ENCODE results near the gene TSHZ2.

DNA sequence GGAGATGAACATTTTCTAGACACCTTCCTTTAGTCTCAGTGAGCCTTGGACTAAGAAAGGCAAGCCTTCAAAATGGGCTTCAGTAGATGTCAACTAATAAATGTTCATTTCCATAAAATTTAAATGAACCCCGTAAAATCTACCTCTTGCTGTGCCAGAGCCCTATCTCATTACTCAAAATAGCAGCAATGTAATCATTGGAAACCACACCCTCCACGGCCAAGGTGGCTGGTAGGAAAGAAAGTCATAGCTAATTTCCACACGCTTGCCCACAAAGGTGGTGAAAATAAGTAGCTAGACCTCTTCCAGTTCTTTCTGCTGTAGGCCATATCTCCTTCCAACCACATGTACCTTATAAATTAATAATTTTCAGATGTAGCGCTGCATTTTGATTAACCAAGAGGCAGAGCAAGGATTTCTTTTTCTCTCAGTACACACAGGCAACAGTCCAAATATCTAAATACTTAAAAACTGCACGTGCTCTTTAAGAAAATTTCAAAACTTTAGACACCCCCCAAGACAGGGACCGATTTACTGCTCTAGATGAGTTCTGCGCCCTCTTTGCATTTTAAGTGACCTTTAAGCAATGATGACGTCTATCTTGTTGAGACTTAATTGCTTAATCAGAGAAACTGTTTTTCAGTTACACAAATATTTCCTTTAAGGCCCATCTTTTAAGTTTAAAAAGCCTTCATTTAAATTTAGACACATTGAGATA lies 330.7 kb downstream of the TSHZ2 start:
- TF ChIP-seq GRHL2 (CRISPR knock-in tag; IDR thresholded peaks at IDR 0.05; ENCODE audit: insufficient replicate concordance, severe bottlenecking) (no peak), ZBTB21 (CRISPR knock-in tag; IDR thresholded peaks at IDR 0.05; ENCODE audit: borderline replicate concordance) (no peak)
- TF ChIP-seq, protein P1, sequence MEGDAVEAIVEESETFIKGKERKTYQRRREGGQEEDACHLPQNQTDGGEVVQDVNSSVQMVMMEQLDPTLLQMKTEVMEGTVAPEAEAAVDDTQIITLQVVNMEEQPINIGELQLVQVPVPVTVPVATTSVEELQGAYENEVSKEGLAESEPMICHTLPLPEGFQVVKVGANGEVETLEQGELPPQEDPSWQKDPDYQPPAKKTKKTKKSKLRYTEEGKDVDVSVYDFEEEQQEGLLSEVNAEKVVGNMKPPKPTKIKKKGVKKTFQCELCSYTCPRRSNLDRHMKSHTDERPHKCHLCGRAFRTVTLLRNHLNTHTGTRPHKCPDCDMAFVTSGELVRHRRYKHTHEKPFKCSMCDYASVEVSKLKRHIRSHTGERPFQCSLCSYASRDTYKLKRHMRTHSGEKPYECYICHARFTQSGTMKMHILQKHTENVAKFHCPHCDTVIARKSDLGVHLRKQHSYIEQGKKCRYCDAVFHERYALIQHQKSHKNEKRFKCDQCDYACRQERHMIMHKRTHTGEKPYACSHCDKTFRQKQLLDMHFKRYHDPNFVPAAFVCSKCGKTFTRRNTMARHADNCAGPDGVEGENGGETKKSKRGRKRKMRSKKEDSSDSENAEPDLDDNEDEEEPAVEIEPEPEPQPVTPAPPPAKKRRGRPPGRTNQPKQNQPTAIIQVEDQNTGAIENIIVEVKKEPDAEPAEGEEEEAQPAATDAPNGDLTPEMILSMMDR (IDR thresholded peaks at IDR 0.05) = no peak
- TF ChIP-seq, protein P2, sequence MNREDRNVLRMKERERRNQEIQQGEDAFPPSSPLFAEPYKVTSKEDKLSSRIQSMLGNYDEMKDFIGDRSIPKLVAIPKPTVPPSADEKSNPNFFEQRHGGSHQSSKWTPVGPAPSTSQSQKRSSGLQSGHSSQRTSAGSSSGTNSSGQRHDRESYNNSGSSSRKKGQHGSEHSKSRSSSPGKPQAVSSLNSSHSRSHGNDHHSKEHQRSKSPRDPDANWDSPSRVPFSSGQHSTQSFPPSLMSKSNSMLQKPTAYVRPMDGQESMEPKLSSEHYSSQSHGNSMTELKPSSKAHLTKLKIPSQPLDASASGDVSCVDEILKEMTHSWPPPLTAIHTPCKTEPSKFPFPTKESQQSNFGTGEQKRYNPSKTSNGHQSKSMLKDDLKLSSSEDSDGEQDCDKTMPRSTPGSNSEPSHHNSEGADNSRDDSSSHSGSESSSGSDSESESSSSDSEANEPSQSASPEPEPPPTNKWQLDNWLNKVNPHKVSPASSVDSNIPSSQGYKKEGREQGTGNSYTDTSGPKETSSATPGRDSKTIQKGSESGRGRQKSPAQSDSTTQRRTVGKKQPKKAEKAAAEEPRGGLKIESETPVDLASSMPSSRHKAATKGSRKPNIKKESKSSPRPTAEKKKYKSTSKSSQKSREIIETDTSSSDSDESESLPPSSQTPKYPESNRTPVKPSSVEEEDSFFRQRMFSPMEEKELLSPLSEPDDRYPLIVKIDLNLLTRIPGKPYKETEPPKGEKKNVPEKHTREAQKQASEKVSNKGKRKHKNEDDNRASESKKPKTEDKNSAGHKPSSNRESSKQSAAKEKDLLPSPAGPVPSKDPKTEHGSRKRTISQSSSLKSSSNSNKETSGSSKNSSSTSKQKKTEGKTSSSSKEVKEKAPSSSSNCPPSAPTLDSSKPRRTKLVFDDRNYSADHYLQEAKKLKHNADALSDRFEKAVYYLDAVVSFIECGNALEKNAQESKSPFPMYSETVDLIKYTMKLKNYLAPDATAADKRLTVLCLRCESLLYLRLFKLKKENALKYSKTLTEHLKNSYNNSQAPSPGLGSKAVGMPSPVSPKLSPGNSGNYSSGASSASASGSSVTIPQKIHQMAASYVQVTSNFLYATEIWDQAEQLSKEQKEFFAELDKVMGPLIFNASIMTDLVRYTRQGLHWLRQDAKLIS (CRISPR knock-in tag; IDR thresholded peaks at IDR 0.05; ENCODE audit: borderline replicate concordance) = no peak

All from WTC11 (cell line).